Neural progenitor cell (in vitro differentiated cells): ENCODE results near the gene CCDC3.

Experiments used
- CTCF ChIP-seq: fragments of 200-600 bp; sonication (generic); IDR thresholded peaks from 2 replicates; pipeline ENCODE4 v1.5.1; 2017; ENCODE audit warnings: antibody characterized with exemption, mild to moderate bottlenecking
- EZH2 ChIP-seq: fragments of 200-600 bp; sonication (generic); IDR thresholded peaks from 2 replicates; pipeline ENCODE4 v1.6.1; 2017; ENCODE audit warnings: antibody characterized with exemption, mild to moderate bottlenecking, moderate library complexity

GRCh38 chr10:12950583-12951128 is 50.9 kb downstream of the CCDC3 start:
- TF ChIP-seq CTCF = no peak
- no peak for TF ChIP-seq EZH2
